Measurements from ENCODE around the gene WDR33. TPM values are rescaled to one million over a fixed set of nuclear protein-coding genes. Genes with fewer than 3 reads are reported as not detected.

Gene WDR33
- total and polyA plus RNA-seq, 9 of the 15 experiments (the other 6 are each of a cell fraction or from before 2014, with no cell fraction given): 24.2 to 57.4 (median 38.4) TPM

DNA sequence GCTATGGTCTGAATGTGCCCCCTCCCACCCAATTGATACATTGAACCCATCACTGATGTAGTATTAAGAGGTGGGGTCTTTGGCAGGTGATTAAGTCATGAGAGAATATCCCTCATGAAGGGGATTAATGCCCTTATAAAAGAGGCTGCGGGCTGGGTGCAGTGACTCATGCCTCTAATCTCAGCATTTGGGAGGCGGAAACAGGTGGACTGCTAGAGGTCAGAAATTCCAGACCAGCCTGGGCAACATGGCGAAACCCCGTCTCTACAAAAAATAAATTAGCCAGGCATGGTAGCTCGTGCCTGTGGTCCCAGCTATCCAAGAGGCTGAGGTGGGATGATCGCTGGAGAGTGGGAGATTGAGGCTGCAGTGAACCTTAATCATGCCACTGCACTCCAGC lies 32.7 kb upstream of the WDR33 start (continued):
- TF ChIP-seq, protein P1, sequence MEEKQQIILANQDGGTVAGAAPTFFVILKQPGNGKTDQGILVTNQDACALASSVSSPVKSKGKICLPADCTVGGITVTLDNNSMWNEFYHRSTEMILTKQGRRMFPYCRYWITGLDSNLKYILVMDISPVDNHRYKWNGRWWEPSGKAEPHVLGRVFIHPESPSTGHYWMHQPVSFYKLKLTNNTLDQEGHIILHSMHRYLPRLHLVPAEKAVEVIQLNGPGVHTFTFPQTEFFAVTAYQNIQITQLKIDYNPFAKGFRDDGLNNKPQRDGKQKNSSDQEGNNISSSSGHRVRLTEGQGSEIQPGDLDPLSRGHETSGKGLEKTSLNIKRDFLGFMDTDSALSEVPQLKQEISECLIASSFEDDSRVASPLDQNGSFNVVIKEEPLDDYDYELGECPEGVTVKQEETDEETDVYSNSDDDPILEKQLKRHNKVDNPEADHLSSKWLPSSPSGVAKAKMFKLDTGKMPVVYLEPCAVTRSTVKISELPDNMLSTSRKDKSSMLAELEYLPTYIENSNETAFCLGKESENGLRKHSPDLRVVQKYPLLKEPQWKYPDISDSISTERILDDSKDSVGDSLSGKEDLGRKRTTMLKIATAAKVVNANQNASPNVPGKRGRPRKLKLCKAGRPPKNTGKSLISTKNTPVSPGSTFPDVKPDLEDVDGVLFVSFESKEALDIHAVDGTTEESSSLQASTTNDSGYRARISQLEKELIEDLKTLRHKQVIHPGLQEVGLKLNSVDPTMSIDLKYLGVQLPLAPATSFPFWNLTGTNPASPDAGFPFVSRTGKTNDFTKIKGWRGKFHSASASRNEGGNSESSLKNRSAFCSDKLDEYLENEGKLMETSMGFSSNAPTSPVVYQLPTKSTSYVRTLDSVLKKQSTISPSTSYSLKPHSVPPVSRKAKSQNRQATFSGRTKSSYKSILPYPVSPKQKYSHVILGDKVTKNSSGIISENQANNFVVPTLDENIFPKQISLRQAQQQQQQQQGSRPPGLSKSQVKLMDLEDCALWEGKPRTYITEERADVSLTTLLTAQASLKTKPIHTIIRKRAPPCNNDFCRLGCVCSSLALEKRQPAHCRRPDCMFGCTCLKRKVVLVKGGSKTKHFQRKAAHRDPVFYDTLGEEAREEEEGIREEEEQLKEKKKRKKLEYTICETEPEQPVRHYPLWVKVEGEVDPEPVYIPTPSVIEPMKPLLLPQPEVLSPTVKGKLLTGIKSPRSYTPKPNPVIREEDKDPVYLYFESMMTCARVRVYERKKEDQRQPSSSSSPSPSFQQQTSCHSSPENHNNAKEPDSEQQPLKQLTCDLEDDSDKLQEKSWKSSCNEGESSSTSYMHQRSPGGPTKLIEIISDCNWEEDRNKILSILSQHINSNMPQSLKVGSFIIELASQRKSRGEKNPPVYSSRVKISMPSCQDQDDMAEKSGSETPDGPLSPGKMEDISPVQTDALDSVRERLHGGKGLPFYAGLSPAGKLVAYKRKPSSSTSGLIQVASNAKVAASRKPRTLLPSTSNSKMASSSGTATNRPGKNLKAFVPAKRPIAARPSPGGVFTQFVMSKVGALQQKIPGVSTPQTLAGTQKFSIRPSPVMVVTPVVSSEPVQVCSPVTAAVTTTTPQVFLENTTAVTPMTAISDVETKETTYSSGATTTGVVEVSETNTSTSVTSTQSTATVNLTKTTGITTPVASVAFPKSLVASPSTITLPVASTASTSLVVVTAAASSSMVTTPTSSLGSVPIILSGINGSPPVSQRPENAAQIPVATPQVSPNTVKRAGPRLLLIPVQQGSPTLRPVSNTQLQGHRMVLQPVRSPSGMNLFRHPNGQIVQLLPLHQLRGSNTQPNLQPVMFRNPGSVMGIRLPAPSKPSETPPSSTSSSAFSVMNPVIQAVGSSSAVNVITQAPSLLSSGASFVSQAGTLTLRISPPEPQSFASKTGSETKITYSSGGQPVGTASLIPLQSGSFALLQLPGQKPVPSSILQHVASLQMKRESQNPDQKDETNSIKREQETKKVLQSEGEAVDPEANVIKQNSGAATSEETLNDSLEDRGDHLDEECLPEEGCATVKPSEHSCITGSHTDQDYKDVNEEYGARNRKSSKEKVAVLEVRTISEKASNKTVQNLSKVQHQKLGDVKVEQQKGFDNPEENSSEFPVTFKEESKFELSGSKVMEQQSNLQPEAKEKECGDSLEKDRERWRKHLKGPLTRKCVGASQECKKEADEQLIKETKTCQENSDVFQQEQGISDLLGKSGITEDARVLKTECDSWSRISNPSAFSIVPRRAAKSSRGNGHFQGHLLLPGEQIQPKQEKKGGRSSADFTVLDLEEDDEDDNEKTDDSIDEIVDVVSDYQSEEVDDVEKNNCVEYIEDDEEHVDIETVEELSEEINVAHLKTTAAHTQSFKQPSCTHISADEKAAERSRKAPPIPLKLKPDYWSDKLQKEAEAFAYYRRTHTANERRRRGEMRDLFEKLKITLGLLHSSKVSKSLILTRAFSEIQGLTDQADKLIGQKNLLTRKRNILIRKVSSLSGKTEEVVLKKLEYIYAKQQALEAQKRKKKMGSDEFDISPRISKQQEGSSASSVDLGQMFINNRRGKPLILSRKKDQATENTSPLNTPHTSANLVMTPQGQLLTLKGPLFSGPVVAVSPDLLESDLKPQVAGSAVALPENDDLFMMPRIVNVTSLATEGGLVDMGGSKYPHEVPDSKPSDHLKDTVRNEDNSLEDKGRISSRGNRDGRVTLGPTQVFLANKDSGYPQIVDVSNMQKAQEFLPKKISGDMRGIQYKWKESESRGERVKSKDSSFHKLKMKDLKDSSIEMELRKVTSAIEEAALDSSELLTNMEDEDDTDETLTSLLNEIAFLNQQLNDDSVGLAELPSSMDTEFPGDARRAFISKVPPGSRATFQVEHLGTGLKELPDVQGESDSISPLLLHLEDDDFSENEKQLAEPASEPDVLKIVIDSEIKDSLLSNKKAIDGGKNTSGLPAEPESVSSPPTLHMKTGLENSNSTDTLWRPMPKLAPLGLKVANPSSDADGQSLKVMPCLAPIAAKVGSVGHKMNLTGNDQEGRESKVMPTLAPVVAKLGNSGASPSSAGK (IDR thresholded peaks at IDR 0.05): no peak
- no peak for TF ChIP-seq CBX2 (IDR thresholded peaks at IDR 0.05; ENCODE audit: insufficient read depth, low read length, poor library complexity, severe bottlenecking)
- TF ChIP-seq ZZZ3 (IDR thresholded peaks at IDR 0.05): no peak
- TF ChIP-seq, protein P2, sequence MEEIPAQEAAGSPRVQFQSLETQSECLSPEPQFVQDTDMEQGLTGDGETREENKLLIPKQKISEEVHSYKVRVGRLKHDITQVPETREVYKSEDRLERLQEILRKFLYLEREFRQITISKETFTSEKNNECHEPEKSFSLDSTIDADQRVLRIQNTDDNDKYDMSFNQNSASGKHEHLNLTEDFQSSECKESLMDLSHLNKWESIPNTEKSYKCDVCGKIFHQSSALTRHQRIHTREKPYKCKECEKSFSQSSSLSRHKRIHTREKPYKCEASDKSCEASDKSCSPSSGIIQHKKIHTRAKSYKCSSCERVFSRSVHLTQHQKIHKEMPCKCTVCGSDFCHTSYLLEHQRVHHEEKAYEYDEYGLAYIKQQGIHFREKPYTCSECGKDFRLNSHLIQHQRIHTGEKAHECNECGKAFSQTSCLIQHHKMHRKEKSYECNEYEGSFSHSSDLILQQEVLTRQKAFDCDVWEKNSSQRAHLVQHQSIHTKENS (CRISPR knock-in tag; IDR thresholded peaks at IDR 0.05): no peak
- no peak for TF ChIP-seq MEIS2 (IDR thresholded peaks at IDR 0.05; ENCODE audit: partially characterized antibody)
- no peak for TF ChIP-seq ETV6 (IDR thresholded peaks at IDR 0.05; ENCODE audit: borderline replicate concordance in 1 of 2, low read depth in 2 of 2, low read length in 1 of 2)
- no peak for TF ChIP-seq ETV6 (CRISPR knock-in tag; IDR thresholded peaks at IDR 0.05; ENCODE audit: borderline replicate concordance)
- no peak for TF ChIP-seq SLC30A9 (CRISPR knock-in tag; IDR thresholded peaks at IDR 0.05)
- TF ChIP-seq SRSF3 (IDR thresholded peaks at IDR 0.05; ENCODE audit: insufficient read depth, low read length): no peak
- TF ChIP-seq, protein P3, sequence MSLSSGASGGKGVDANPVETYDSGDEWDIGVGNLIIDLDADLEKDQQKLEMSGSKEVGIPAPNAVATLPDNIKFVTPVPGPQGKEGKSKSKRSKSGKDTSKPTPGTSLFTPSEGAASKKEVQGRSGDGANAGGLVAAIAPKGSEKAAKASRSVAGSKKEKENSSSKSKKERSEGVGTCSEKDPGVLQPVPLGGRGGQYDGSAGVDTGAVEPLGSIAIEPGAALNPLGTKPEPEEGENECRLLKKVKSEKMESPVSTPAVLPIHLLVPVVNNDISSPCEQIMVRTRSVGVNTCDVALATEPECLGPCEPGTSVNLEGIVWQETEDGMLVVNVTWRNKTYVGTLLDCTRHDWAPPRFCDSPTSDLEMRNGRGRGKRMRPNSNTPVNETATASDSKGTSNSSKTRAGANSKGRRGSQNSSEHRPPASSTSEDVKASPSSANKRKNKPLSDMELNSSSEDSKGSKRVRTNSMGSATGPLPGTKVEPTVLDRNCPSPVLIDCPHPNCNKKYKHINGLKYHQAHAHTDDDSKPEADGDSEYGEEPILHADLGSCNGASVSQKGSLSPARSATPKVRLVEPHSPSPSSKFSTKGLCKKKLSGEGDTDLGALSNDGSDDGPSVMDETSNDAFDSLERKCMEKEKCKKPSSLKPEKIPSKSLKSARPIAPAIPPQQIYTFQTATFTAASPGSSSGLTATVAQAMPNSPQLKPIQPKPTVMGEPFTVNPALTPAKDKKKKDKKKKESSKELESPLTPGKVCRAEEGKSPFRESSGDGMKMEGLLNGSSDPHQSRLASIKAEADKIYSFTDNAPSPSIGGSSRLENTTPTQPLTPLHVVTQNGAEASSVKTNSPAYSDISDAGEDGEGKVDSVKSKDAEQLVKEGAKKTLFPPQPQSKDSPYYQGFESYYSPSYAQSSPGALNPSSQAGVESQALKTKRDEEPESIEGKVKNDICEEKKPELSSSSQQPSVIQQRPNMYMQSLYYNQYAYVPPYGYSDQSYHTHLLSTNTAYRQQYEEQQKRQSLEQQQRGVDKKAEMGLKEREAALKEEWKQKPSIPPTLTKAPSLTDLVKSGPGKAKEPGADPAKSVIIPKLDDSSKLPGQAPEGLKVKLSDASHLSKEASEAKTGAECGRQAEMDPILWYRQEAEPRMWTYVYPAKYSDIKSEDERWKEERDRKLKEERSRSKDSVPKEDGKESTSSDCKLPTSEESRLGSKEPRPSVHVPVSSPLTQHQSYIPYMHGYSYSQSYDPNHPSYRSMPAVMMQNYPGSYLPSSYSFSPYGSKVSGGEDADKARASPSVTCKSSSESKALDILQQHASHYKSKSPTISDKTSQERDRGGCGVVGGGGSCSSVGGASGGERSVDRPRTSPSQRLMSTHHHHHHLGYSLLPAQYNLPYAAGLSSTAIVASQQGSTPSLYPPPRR (CRISPR knock-in tag; IDR thresholded peaks at IDR 0.05; ENCODE audit: borderline replicate concordance): no peak
